MM.1S (cell line): ENCODE data around the gene IFIT1B.
"Not testable (repeated sequence)": the region's sequence is repeated elsewhere in the genome, so short reads cannot be mapped to it uniquely, and the experiment has no call there.

ENCODE experiments used
- DNase-seq: peaks from one replicate; pipeline ENCODE4 v3.0.0-alpha.2; 2015
- H2AFZ ChIP-seq: fragments of 300-600 bp; sonication (generic); 2 replicates; pipeline ENCODE4 v1.6.0; 2016; ENCODE audit warnings: antibody characterized with exemption, low read length
- H3F3A ChIP-seq: fragments of 300-600 bp; sonication (generic); 2 replicates; pipeline ENCODE4 v1.6.1; 2016; ENCODE audit warnings: mild to moderate bottlenecking, antibody characterized with exemption, low read length, moderate library complexity, mixed read lengths; ENCODE audit not compliant: insufficient read depth
- H3K27ac ChIP-seq: fragments of 300-600 bp; sonication (generic); 2 replicates; pipeline ENCODE4 v1.5.1; 2016; ENCODE audit warnings: mild to moderate bottlenecking, low read length
- H3K27me3 ChIP-seq: fragments of 300-600 bp; sonication (generic); replicated peaks from 2 replicates; pipeline ENCODE4 v1.6.0; 2016; ENCODE audit warnings: low read length; ENCODE audit not compliant: insufficient read depth
- H3K36me3 ChIP-seq: fragments of 300-600 bp; sonication (generic); replicated peaks from 2 replicates; pipeline ENCODE4 v1.6.1; 2016; ENCODE audit warnings: mild to moderate bottlenecking, low read length, mixed read lengths; ENCODE audit not compliant: insufficient read depth
- H3K4me1 ChIP-seq: fragments of 300-600 bp; sonication (generic); 2 replicates; pipeline ENCODE4 v1.6.1; 2016; ENCODE audit warnings: low read length, mixed read lengths
- H3K4me2 ChIP-seq: fragments of 300-600 bp; sonication (generic); 2 replicates; pipeline ENCODE4 v1.6.0; 2016; ENCODE audit warnings: low read depth, low read length
- H3K4me3 ChIP-seq: fragments of 300-600 bp; sonication (generic); 2 replicates; pipeline ENCODE4 v1.5.1; 2016; ENCODE audit warnings: low read length, mixed read lengths
- H3K79me2 ChIP-seq: fragments of 300-600 bp; sonication (generic); 2 replicates; pipeline ENCODE4 v1.6.1; 2016; ENCODE audit warnings: mixed run types, low read length, mixed read lengths
- H3K9ac ChIP-seq: fragments of 300-600 bp; sonication (generic); 2 replicates; pipeline ENCODE4 v1.6.1; 2016; ENCODE audit warnings: low read length, mixed read lengths
- H3K9me2 ChIP-seq: fragments of 300-600 bp; sonication (generic); replicated peaks from 2 replicates; pipeline ENCODE4 v1.6.1; 2016; ENCODE audit warnings: mild to moderate bottlenecking, low read length, mixed read lengths; ENCODE audit not compliant: insufficient read depth
- H3K9me3 ChIP-seq: fragments of 300-600 bp; sonication (generic); replicated peaks from 2 replicates; pipeline ENCODE4 v1.6.1; 2016; ENCODE audit warnings: mild to moderate bottlenecking, low read length, mixed read lengths; ENCODE audit not compliant: insufficient read depth
- H4K20me1 ChIP-seq: fragments of 300-600 bp; sonication (generic); 2 replicates; pipeline ENCODE4 v1.6.1; 2016; ENCODE audit warnings: mild to moderate bottlenecking, low read length, moderate library complexity, mixed read lengths; ENCODE audit not compliant: insufficient read depth
- CTCF ChIP-seq: fragments of 300-600 bp; sonication (generic); IDR thresholded peaks from 2 replicates; pipeline ENCODE4 v1.5.1; 2016; ENCODE audit warnings: antibody characterized with exemption, low read length, mixed read lengths
- EZH2 ChIP-seq: fragments of 300-600 bp; sonication (generic); optimal IDR thresholded peaks from 2 replicates; pipeline ENCODE3; 2017; ENCODE audit warnings: low read depth, mild to moderate bottlenecking, antibody characterized with exemption, low read length, mixed read lengths
- EZH2phosphoT487 ChIP-seq: fragments of 300-600 bp; sonication (generic); IDR thresholded peaks from 2 replicates; pipeline ENCODE4 v1.6.1; 2018; ENCODE audit warnings: antibody characterized with exemption, low read length

IFIT1B gene

GRCh38 chr10:89411135-89411534 lies 33.3 kb downstream of the IFIT1B start:
- not testable (repeated sequence) for DNase-seq, H3K27me3 ChIP-seq, H3K9me3 ChIP-seq, H3K36me3 ChIP-seq, H3K4me2 ChIP-seq, H3K4me3 ChIP-seq, H3K27ac ChIP-seq, H3F3A ChIP-seq, H3K4me1 ChIP-seq, H3K9me2 ChIP-seq, H3K9ac ChIP-seq, H4K20me1 ChIP-seq, H2AFZ ChIP-seq
- H3K79me2 ChIP-seq = peaks cover 17% of the 10 kb centered on the region

- H3K27ac ChIP-seq, H3K9ac ChIP-seq, H4K20me1 ChIP-seq, H3K27me3 ChIP-seq, H3F3A ChIP-seq, H2AFZ ChIP-seq, H3K9me2 ChIP-seq, H3K4me3 ChIP-seq, H3K9me3 ChIP-seq, H3K4me2 ChIP-seq, H3K4me1 ChIP-seq, DNase-seq, H3K36me3 ChIP-seq: not testable (repeated sequence)
- H3K79me2 ChIP-seq = peaks cover 24% of the 10 kb centered on the region
These were observed 34.4 kb downstream of the IFIT1B start for GRCh38 chr10:89412276-89412675.

GRCh38 chr10:89413398-89413912 lies 35.6 kb downstream of the IFIT1B start:
- no peaks in the 10 kb centered on the region for H3K36me3 ChIP-seq
- H3F3A ChIP-seq = peaks cover 8% of the 10 kb centered on the region
- peaks cover 4% of the 10 kb centered on the region; the same call in 1 of the 2 replicates for H3K4me1 ChIP-seq
- H3K9ac ChIP-seq = no peak overlapping the region
- DNase-seq = no peak
- H3K9me3 ChIP-seq = no peaks in the 10 kb centered on the region
- H3K4me2 ChIP-seq = peak overlapping the region; percentile 67
- no peaks in the 10 kb centered on the region for H3K27me3 ChIP-seq
- H3K79me2 ChIP-seq = peaks cover 30% of the 10 kb centered on the region
- TF ChIP-seq EZH2 = no peak
- no peak for TF ChIP-seq EZH2phosphoT487
- no peak for TF ChIP-seq CTCF
- no peak overlapping the region for H2AFZ ChIP-seq
- no peaks in the 10 kb centered on the region for H3K9me2 ChIP-seq
- no peak overlapping the region for H3K27ac ChIP-seq
- peak overlapping the region; percentile 92 for H3K4me3 ChIP-seq
- no peaks in the 10 kb centered on the region for H4K20me1 ChIP-seq

GRCh38 chr10:89414146-89414878 lies 36.5 kb downstream of the IFIT1B start, which contains the start of gene IFIT5:
Gene IFIT5, plus strand, starts transcription at chr10:89414568. Its CDS starts 231 bp downstream, at chr10:89414799.
- H3K27ac ChIP-seq = peak within 1 kb of the TSS; percentile 75; the same call in 1 of the 2 replicates
- peak within 1 kb of the TSS; percentile 67 for H3K4me2 ChIP-seq
- DNase-seq = peak; percentile 97
- TF ChIP-seq CTCF = no peak
- TF ChIP-seq EZH2phosphoT487 = no peak
- no peak for TF ChIP-seq EZH2
- H3K9me3 ChIP-seq = no peaks in the 10 kb centered on the region
- H3F3A ChIP-seq = peaks cover 8% of the 10 kb centered on the region
- no peaks in the 10 kb centered on the region for H4K20me1 ChIP-seq
- H3K4me3 ChIP-seq = peak within 1 kb of the TSS; percentile 92
- H3K36me3 ChIP-seq = no peaks in the 10 kb centered on the region
- H2AFZ ChIP-seq = peak within 1 kb of the TSS; percentile 84
- H3K79me2 ChIP-seq = peaks cover 33% of the 10 kb centered on the region
- H3K4me1 ChIP-seq = peaks cover 4% of the 10 kb centered on the region; the same call in 1 of the 2 replicates
- peak within 1 kb of the TSS; percentile 73 for H3K9ac ChIP-seq
- no peaks in the 10 kb centered on the region for H3K9me2 ChIP-seq
- no peaks in the 10 kb centered on the region for H3K27me3 ChIP-seq
